AG09319 (cell line): ENCODE results near the gene CDKN1C.
A peak's percentile ranks its signal among the peaks of the same experiment; 100 is the strongest.

Experiments used
- DNase-seq: peaks from one replicate; pipeline ENCODE4 v3.0.0-alpha.2; 2010; ENCODE audit warnings: low read depth; ENCODE audit errors: extremely low read depth
- CTCF ChIP-seq: IDR thresholded peaks from 2 replicates; pipeline ENCODE4 v1.5.1; 2011; ENCODE audit warnings: low read depth, mild to moderate bottlenecking, inconsistent platforms, low read length, moderate library complexity

The CDKN1C gene

GRCh38 chr11:2931420-2931746 is 45.8 kb upstream of the CDKN1C start:
- no peak for TF ChIP-seq CTCF
- no peak for DNase-seq

GRCh38 chr11:2930704-2931419 is 45.3 kb upstream of the CDKN1C start:
- TF ChIP-seq CTCF: peak; percentile 21
- no peak for DNase-seq

- peak; percentile 53 for TF ChIP-seq CTCF
- DNase-seq: no peak
Observed at GRCh38 chr11:2929950-2930703, 44.6 kb upstream of the CDKN1C start.

GRCh38 chr11:2929531-2929949 is 44.0 kb upstream of the CDKN1C start:
- no peak for TF ChIP-seq CTCF
- no peak for DNase-seq

- DNase-seq: peak; percentile 39
- TF ChIP-seq CTCF: no peak
Observed at GRCh38 chr11:2928605-2929530, 43.3 kb upstream of the CDKN1C start, which contains the start of gene PHLDA2. Gene PHLDA2, minus strand, starts transcription at chr11:2929420. Its CDS starts 56 bp downstream, at chr11:2929364.

DNA sequence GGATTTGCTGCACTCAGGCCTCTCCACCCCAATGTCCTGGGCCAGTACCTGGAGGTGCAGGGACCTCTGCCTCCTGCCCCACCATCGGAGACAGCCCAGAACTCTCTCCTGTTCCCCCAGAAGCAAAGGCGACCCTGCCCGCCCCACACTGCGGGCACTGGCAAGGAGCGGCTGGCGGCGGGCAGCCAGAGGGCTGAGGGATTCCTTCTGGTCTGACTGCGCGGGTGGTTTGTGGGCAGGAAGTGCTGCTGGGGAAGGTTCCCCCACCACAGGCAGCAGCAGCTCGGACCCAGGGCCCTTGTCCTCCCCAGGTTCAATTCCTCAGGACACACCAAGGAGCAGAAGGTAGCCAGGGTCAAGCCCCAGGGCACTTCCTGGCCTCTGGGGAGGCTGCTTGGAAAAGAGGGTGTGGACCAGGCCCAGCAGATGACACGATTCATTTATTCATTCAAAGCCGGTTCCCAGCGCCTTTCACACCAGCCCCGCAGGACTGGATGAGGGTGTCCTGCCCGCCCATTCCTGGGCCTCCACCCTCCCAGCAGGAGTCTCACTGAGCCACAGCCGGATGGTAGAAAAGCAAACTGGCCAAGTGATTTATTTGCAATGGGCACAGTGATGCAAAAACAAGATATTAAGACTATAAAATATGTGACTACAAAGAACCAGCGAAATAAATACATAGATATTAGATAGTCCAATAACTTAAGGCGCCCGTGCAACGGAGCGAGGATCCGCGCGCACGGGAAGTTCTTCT is 42.5 kb upstream of the CDKN1C start:
- no peak for TF ChIP-seq CTCF
- no peak for DNase-seq
